Right forelimb (tissue), 1 donor: ENCODE measurements around the gene STPG1.

Experiments
- DNase-seq: peaks from one replicate; pipeline ENCODE4 v3.0.0-alpha.2; 2018

Gene STPG1

DNA sequence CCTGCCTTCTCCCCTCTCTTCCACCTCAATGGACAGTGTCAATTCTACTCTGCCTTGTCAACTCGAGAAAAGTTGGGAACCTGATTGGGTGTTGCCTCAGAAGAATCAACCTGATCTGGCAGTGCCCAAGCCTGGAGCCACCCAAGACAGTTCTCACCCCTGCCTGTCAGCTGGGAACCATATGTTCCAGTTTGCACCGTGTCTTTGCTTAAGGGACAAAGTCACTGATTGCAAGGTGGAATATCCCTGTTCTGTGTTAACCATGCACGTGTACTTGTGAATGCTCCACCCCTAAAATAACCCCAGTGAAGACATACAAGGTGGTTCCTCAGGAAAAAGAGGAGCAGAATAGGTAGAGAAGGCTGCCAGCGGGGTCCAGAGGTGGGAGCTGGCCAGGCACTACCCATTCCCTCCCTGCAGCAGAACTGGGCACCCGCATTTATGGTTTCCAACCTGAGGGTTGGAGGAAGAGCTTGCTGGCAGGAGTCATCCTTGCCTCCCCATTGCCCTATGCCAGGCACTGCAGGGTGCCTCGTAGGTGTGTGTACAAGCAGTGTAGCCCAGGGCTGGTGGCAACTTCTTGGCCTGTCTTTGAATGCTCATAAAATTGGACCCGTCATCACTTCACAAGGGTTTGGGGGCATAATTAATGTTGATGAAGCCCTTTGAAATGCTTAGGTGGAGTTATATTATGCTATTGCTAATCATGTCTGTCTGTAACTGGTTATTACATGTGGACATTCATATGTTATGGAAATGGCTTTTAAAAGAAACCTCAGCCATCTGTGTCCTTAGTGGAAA, 13.4 kb upstream of the STPG1 start:
- no peak for DNase-seq

DNA sequence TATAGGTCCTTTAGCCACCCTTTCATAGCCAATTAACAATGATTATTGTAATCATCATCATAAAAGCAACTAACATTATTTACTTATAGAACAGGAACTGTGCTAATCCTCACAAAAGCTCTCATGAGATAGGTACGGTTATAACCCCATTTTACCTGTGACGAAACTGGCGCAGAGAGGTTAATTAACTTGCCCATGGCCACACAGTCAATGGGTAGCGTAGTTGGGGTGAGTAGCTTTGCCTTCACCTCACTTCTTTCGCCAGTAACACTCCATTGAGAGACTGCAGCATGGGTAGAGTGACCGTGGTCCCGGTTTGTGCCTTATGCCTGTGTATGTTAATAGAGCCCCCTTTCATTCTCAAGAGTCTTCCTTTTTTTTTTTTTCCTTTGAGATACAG, 12.3 kb upstream of the STPG1 start:
- no peak for DNase-seq

DNA sequence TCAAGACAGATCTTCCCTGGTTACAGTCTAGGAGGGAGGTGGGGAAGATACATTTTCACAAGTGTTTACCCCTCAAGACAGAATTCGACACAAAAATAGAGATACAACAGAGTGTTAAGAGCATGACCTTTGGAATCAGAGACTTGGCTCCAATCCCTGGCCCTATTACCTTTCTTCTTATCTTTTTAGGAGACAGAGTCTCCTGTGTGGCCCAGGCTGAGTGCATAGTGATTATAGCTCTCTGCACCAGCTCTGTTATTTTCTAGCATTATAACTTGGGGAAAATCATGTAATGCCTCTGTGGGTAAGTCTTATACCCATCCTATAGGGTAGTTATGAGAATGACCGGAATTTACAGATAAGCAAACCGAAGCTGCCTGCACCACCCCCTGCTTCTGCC, 11.9 kb upstream of the STPG1 start:
- no peak for DNase-seq

DNA sequence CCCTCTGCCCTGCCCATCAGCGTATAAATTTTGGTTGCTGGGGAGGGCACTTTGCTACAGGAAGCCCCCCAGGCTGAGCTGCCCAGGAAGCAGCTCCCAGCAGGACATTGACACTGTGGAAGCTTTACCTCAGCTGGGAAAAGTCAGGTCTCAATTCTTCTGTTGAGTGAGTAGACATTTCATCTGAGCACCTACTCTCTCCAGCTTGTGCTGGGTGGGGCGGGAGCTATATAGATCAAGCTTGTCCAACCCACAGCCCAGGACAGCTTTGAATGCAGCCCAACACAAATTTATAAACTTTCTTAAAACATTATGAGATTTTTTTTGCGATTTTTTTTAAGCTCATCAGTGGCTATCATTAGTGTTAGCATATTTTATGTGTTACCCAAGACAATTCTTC, 11.4 kb upstream of the STPG1 start:
- DNase-seq = no peak

DNA sequence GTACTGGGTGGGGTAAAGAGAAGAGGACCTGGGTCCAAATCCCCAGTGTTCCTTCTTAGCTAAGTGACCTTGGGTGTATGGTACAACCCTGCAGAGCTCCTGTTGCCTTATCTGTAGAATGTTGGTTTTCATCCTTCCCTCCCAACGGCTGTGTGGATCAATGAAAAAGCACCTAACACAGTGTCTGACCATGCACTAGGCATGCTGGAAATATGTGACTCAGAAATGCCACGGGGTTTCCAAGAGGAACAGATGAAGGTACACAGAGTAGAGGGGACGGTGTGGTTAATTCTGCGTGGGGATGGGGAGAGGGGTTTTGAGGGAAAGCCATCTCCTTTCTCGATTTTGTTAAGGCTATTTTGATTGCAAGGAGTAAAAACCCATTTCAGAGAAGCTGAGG, 10.6 kb upstream of the STPG1 start:
- DNase-seq = no peak

DNA sequence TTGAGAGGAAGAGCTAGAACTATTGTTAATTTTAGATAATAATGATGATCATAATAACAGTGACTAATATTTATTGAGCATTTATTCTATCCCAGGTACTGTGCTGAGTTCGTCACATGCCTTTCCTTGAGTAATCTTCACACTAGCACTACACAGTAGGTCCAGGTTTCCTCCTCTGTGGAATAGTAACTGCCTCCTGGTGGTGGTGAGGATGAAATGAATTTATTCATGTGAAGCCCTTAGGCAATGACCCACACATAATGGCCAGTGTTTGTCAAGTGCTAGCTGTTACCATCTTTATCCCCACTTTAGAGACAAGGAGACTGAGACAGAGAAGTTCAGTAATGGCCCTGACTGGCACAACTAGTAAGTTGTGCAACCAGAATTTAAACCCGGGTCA, 7.9 kb upstream of the STPG1 start:
- no peak for DNase-seq

DNA sequence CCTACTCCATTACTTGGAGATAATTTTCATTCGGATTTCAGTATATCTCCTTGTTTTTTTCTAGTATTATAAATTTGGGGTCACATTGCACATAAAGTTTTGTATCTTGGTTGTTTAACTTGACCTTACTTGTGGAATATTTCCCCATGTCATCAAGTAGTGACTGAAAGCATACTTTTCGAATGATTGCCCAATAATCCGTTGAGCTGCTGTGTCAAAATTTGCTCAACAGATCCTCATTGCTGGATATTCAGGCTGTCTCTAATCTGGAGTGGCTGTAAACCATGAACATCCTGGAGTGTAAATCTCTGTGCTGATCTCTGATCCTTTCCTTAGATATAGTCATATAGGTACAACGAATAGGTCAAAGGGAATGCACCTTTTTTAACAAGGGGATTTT, 7.0 kb upstream of the STPG1 start:
- DNase-seq = no peak

DNA sequence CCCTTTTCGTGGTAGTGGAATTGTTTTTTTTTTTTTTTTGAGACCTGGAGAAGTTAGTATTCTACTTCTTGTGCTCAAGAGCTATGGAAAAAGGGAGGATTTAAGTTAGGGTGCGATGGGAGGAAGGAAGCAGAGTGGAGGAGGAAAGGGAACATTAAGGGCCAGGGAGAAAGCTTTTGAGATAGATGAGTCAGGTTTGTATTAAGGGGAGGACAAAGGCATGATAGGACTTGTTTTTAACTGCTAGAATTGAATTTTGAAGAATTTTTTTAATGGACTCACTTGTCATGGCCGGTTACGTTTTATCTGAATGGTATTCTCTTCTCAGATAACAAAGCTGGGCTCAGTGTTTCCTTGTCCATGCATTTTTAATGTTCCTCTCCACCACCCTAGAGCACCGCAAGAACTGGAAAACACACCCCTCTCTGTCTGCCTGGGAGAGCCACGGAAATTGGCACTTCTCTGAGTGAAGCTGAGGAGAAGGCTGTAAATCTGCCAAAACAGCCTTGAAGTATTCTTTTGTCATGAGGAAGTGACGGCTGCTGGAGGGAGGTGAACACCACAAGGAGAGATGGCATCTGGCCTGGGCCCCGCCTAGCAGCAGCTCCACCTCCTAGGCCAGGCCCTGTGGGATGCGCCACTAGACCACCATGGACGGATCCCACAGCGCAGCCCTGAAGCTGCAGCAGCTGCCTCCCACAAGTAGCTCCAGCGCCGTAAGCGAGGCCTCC, 5.5 kb upstream of the STPG1 start:
- no peak for DNase-seq

DNA sequence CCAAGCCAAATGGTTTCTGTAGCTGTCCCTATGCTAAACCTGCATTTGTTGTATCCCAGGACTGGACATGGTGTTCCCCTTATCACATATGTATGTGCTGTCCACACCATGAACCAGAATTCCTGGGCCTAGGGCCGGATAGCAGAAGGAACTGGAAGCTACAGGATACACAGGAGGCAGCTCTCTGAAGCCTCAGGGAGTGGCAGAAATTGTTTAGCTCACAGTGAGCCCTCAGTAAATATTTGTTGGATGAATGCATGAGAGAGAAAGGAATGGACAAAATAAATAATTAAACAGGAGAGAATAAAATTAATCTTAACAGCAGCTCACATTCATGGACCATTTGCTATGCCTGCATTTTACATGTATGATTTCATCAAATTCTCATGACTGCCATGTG, 4.1 kb upstream of the STPG1 start:
- no peak for DNase-seq

DNA sequence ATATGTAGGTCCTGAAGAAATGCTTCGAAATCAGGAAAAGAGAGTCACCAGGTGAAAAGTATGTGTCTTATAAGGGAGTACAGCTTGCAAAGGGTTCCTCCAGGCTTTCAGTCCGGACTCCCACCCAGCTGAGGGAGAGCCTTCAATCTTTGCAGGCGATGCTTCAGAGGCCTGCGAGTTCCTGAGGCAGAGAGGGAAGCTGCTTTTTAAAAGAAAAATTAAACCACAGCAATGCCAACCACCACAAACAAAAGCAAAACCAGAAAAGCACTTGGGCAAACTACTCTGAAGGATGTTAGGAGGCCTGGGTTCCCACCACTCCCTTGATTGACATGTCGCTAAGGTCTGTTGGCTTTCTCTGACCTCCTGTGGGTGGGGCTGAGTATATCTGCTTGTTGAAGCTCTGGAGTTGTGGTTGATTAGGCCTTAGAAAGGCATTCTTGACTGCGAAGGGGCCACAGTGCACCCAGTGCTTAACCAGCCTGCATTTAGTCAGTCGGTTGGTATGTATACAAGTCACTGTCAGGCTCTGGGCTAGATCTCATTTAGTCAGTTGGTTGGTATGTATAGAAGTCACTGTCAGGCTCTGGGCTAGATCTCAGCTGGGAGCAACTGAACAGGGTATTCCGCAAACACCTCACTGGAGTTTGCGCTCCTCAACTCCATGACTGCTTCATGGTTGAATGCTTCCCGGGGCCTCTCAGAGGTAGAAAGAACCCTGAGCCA, 3.2 kb upstream of the STPG1 start:
- no peak for DNase-seq

DNA sequence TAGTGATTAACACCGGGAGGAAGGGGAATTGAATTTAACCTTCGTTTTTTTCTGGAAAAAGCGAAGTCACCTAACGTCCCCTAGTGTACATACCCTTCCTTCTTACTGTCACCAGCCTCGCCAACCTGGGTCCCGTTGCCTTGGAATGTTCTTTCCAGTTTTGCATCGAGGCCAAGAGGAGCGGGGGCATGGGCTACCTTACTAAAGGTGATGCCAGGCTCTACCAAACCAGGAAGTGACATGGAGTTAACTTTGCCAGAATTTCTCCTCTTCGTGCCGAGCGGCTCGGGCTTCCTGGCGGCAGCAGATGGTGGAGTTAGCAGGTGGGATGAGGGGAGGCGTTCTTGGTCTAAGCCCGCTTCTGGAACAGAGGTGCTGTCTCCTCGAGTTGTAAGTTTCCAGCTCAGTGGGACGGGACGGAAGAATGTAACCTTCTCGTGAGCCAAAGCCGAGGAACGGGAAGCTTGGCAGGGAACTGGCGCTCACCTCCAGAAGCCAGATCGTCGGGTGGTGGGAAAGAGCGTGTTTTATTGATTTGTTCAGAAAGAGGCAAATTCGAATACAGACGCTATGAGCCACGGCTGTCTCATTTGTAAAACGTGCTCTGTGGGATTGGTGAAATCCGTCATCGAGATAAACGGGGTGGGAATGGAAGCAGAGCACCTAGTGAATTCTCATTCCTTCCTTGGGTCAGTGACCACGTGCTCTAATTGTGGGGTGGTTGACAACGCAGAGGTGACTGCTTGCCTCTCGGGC, 2.5 kb upstream of the STPG1 start:
- DNase-seq = peak; percentile 63

DNA sequence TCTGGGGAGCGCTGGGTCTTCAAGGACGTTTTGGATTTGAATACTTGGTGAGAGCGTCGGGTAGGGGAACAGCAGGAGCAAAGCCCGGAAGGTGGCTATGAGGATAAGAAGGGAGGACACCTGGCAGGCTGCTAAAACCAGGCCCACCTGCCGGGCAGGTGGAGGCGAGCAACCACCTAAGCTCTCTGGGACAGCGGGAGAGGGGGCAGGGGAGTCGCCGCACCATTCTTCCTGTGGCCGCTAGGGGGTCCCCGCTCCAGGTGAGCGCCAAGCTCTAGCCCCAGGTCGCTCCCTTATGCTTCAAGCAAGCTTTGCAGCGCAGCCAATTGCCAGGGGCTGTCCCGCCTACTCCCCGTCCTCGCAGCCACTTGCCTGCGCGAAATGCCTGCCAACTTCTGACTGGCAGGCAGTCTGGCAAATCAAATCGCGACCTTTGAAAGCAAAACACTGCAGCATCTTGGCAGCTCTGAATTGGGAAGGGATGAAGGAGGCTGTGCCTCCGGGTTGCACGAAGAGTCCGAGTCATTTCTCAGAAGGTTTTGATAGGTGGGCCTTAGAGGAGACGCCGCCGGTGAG, 1.8 kb upstream of the STPG1 start, which contains the start of gene NIPAL3:
Gene NIPAL3 (plus strand): TSS at position 469 of the 576 bp plus-strand sequence. CDS start 3,746 bp downstream, outside the sequence.
- peak; percentile 97 for DNase-seq

DNA sequence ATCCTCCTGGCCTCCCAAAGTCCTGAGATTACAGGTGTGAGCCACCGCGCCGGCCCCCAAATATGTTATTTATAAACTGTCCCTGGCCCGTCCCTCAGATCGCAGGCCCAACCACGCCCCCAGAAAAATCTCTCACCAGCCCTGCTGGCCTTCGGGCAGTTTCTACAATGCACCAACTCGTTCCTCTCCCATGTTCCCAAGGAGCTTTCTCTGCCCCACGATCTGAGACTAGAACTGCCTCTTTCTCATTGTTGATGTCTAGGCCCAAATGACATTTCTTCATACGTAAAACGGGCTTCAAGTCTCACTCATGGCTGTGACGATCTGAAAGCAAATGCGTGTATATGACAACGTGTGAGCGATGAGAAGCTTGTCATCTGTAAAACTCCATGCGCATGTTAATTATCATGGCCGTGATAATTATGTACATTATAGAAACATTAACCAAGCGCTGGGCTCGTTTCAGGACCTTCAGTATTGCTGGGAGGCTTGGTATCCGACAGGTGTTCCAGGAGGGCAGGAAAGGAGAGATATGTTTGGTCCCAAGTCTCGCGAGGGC, 1.3 kb upstream of the STPG1 start:
- no peak for DNase-seq

DNA sequence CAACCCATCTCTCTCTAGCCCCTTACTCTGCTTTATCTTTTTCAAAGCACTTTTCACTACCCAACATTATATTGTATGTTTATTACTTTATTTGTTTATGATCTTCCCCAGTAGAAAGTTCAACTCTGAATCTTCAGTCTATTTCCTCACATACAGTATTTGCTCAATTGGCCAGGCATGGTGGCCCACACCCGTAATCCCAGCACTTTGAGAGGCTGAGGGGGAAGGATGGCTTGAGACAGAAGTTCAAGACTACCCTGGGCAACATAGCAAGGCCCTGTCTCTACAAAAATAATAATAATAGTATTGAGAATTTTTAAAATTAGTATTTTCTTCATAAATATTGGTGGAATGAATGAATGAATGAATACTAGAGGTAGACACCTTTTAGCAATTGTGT, 1.2 kb downstream of the STPG1 start:
- no peak for DNase-seq

DNA sequence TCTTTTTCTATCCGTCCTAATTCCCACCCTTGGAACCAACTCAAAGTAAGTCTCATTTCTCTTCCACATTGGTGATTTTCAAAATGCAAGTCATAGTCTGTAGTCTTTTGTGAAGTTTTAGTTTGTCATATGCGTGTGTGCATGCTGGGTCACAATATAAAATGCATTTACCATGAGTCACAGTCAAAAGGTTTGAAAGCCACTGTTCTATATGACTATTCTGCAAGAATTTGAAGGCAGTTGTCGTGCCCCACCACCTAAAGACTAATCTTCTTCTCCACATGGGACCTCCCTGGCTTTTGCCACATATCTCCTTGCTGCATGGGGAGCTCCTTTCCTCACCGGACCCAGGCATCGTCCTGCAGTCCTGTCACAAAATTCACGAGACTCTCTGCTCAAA, 1.6 kb downstream of the STPG1 start:
- no peak for DNase-seq

DNA sequence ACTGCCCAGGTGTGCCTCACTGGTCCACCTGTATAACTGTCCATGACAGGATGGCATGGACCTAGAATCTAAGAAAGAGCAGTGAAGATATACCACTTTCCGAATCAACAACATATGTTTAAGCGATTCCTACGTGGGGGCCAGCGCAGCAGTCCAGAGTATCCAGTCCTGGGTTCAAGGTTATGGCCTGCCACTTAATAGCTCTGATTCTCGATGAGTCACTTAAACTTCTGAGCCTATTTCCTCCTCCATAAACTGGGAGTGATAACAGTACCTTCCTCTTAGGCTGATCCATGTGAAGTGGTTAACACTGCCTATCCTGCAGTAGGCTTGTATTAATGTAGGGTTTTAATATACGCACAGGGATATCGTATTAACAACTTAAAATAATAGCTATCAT, 2.8 kb downstream of the STPG1 start:
- DNase-seq = no peak

DNA sequence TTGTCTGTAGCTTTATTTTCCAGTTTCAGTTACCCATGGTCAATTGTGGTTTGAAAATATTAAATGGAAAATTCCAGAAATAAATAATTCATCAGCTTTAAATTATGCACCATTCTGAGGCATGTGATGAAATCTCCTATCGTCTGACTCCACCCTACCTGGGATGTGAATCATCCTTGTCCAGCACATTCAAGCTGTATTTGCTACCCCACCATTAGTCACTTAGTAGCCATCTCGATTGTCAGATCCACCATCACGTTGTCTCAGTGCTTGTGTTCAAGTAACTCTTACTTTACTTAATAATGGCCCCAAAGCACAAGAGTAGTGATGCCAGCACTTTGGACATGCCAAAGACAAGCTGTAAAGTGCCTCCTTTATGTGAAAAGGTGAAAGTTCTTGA, 4.0 kb downstream of the STPG1 start:
- no peak for DNase-seq

DNA sequence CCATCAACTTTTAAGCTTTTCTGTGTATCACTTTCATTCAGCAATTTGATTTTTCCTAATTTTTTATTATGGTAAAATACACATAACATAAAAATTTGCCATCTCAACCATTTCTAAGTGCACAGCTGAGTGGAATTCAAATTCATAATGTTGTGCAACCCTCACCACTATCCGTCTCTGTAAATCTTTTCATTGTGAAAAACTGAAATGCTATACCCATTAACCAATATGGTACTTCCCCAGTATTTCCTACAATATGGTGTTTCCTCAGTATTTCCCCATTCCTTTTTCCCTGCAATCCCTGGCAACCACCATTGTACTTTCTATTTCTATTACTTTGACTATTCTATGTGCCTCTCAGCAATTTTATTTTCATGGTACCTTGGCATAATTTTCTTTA, 6.8 kb downstream of the STPG1 start:
- DNase-seq = no peak

DNA sequence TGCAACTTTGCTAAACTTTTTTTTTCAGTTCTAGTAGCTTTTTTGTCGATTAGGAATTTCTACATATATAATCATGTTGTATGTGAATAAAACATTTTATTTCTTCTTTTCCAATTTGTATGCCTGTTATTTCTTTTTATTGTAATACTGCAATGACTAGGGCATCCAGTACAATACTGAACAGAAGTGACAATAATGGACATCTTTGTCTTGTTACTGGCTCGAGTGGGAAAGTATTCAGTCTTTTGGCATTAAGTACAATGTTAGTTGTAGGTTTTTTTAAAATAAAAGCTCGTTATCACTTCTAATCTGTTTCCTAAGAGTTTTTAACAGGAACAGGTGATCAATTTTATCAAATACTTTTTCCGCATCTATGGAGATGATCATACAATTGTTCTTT, 9.8 kb downstream of the STPG1 start:
- DNase-seq = no peak

DNA sequence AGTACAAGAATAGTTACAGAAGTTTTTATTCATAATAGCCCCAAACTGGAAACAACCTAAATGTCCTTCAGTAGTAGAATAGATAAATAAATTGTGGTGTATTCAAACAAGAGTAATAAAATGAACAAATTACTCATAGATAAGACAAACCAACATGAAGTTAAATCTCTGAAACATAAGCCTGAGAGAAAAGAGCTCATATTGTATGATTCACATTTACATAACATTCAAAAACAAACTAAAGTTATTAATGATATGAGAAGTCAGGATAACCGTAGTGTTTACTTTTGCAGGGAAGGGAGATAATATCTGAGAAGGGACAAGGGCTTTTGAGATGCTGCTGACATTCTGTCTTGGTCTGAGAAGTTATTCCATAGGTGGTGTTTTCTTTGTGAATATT, 13.5 kb downstream of the STPG1 start:
- no peak for DNase-seq

DNA sequence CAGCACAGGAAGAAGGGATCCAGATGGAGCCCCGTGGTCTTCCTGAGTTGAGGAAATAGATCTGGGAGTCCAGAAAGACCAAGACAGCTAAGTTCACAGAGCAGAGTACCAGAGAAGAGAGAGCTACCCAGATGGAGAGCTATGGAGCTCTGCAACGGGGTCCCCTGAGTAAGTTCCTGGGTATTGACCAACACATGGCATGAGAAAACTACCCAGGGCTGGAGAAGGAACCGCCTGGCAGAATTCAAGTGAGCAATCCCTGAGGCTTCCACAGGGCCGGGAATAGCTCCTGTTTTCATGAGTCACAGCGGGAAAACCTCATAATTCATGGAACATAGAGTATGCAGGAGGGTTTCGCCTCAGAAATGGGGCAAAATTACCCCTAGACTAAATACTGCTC, 19.7 kb downstream of the STPG1 start:
- no peak for DNase-seq

DNA sequence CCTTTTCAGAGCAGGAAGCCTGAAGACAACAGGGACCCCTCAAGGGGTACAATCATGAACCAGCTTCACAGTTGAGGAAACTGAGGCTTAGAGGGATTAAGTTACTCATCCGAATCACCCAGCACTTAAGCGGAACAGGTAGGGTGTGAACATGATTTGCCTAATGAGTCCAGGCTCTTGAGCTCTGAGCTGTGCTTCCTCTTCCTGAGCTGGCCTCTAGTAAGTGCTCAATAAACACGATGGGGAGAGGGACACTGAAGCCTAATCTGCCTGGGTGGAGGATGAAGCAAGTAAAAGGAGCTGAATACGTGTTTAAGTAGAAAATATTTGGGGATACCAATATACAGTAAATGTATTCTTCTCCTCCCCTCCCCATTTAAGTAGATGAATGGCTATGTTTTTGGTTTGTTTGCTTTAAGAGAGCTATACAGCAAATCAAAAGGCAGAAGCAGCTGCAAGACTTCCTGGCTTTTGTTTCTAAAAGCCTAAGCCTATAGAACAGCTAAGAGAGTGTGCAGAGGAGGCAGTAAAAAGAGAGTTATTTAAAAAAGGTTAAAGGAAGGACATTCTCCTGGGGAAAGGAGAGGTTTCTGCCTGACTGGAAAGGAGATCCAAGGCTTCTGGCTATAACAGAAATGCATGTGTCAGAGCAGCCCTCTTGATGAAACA, 20.5 kb downstream of the STPG1 start:
- no peak for DNase-seq
